K562 (cell line): ENCODE results near the gene RACGAP1. TPM values are rescaled to one million over a fixed set of nuclear protein-coding genes. Genes with fewer than 3 reads are reported as not detected.

Experiments used
- C11orf30 ChIP-seq: fragments of 450-650 bp; IDR thresholded peaks from 2 replicates; pipeline ENCODE4 v1.6.1; 2016; ENCODE audit warnings: low read depth, mild to moderate bottlenecking
- CBX5 ChIP-seq: IDR thresholded peaks from 2 replicates; pipeline ENCODE4 v1.6.1; 2014; ENCODE audit warnings: low read depth, borderline replicate concordance
- CHD1 ChIP-seq: fragments of 200-600 bp; sonication (generic); IDR thresholded peaks from one replicate; pipeline ENCODE4 v1.6.1; 2012; ENCODE audit warnings: mild to moderate bottlenecking, moderate library complexity, low read length, inconsistent platforms
- JUND ChIP-seq, 2 experiments: IDR thresholded peaks; 2 replicates in 1 of 2; 3 replicates in 1 of 2; pipeline ENCODE4 v1.6.1; 2011; ENCODE audit warnings: borderline replicate concordance in 2 of 2, low read depth in 2 of 2, low read length in 2 of 2, improper control_type of control experiment in 1 of 2, missing biosample characterization in 1 of 2, missing genetic modification characterization in 1 of 2, missing genetic modification reagents in 1 of 2
- OTX1 ChIP-seq: fragments of 450-650 bp; formaldehyde crosslinking; IDR thresholded peaks from 2 replicates; pipeline ENCODE4 v1.4.0; 2022; ENCODE audit warnings: mild to moderate bottlenecking
- PBX2 ChIP-seq, 2 experiments: IDR thresholded peaks in 1 of 2; conservative IDR thresholded peaks in 1 of 2; 2 replicates each; pipeline ENCODE4 v1.6.1; 2016; ENCODE audit warnings: low read depth in 2 of 2, mild to moderate bottlenecking in 1 of 2, missing compliant biosample characterization in 1 of 2, missing genetic modification characterization in 1 of 2, moderate library complexity in 1 of 2
- PPARD ChIP-seq: fragments of 250-450 bp; sonication (Bioruptor Pico); IDR thresholded peaks from 2 replicates; pipeline ENCODE4 v1.8.0; 2022; ENCODE audit warnings: inconsistent platforms, mild to moderate bottlenecking, moderate library complexity
- PRDM10 ChIP-seq: fragments of 450-650 bp; IDR thresholded peaks from 2 replicates; pipeline ENCODE4 v1.6.1; 2018; ENCODE audit not compliant: partially characterized antibody
- SRSF3 ChIP-seq: fragments of 200-400 bp; formaldehyde crosslinking; IDR thresholded peaks from 2 replicates; pipeline ENCODE4 v1.6.1; 2016; ENCODE audit warnings: mild to moderate bottlenecking, low read length, moderate library complexity; ENCODE audit not compliant: insufficient read depth
- TAF1 ChIP-seq: IDR thresholded peaks from 2 replicates; pipeline ENCODE4 v1.6.1; 2011; ENCODE audit warnings: mild to moderate bottlenecking, low read length, moderate library complexity; ENCODE audit not compliant: insufficient read depth, control insufficient read depth, severe bottlenecking; ENCODE audit errors: extremely low read depth
- TRIM25 ChIP-seq: fragments of 450-650 bp; IDR thresholded peaks from 2 replicates; pipeline ENCODE4 v1.7.0; 2016; ENCODE audit warnings: borderline replicate concordance
- ZBTB1 ChIP-seq: sonication (generic); formaldehyde crosslinking; IDR thresholded peaks from 2 replicates; pipeline ENCODE4 v1.8.1; 2023; ENCODE audit warnings: missing genetic modification reagents, low read depth, mild to moderate bottlenecking, borderline replicate concordance
- ZFX ChIP-seq: sonication (generic); formaldehyde crosslinking; IDR thresholded peaks from 2 replicates; pipeline ENCODE4 v1.8.0; 2022; ENCODE audit warnings: mild to moderate bottlenecking, missing genetic modification reagents, moderate library complexity
- ZNF224 ChIP-seq: sonication (generic); formaldehyde crosslinking; IDR thresholded peaks from 2 replicates; pipeline ENCODE4 v1.8.0; 2022; ENCODE audit warnings: mild to moderate bottlenecking, missing genetic modification reagents
- ZNF699 ChIP-seq: fragments of 250-450 bp; sonication (Bioruptor Pico); IDR thresholded peaks from 2 replicates; pipeline ENCODE4 v1.8.0; 2021; ENCODE audit warnings: mild to moderate bottlenecking, moderate library complexity; ENCODE audit not compliant: insufficient replicate concordance
- polyA plus RNA-seq, 8 experiments: library from polyadenylated mRNA; depleted of rRNA in 4 of 8; stranded (reverse) in 5 of 8; unstranded in 3 of 8; fragments of >200 nt; fragmentation: Nextera tagmentation in 2 of 8; fragmentation: Illumina TruSeq in 1 of 8; extraction: Ambion mirVana in 2 of 8; extraction: Trizol in 1 of 8; gene quantifications; 2 replicates each; pipeline versions ENCODE4 v1.2.1 to v1.2.3, GENCODE V29; 2011 to 2014; ENCODE audit warnings: inconsistent platforms in 1 of 8, missing spikeins in 1 of 8
- total RNA-seq, 7 experiments: library from RNA; depleted of rRNA in 6 of 7; stranded (reverse); fragments of >200 nt in 6 of 7; fragmentation: Illumina TruSeq in 2 of 7; extraction: Trizol in 2 of 7; gene quantifications; 2 replicates each; pipeline versions ENCODE4 v1.2.1 to v1.2.3, GENCODE V29; 2011 to 2021; ENCODE audit warnings: low replicate concordance in 1 of 7

Gene RACGAP1
- total and polyA plus RNA-seq, 9 of the 15 experiments (the other 6 are each of a cell fraction or from before 2014, with no cell fraction given) = 56.4 to 92.9 (median 71.8) TPM

GRCh38 chr12:50050410-50051098, 25.3 kb upstream of the RACGAP1 start (continued):
- no peak for TF ChIP-seq ZNF699 (CRISPR knock-in tag)
- TF ChIP-seq ZFX = peak; percentile 56
- 0 out of 2 replicates have a peak, but pooled peaks have one; percentile 3 for TF ChIP-seq OTX1 (CRISPR knock-in tag)
- no peak for TF ChIP-seq CBX5
- TF ChIP-seq TAF1 = peak; percentile 79
- TF ChIP-seq ZBTB1 (CRISPR knock-in tag) = no peak
- peak; percentile 56; the same call in 1 of the 2 replicates for TF ChIP-seq JUND (IDR thresholded peaks at IDR 0.05; ENCODE audit: borderline replicate concordance, low read depth, low read length)
- peak; percentile 39; the same call in 1 of the 3 replicates for TF ChIP-seq JUND (tag; IDR thresholded peaks at IDR 0.05; ENCODE audit: borderline replicate concordance, low read depth, low read length)
- no peak for TF ChIP-seq PBX2 (CRISPR knock-in tag; IDR thresholded peaks at IDR 0.05; ENCODE audit: low read depth)
- peak; percentile 54; the same call in 1 of the 2 replicates for TF ChIP-seq PBX2 (tag; conservative IDR thresholded peaks at IDR 0.05; ENCODE audit: low read depth)
- no peak for TF ChIP-seq SRSF3
- TF ChIP-seq PRDM10 = peak; percentile 16
- TF ChIP-seq PPARD (CRISPR knock-in tag) = no peak
- no peak for TF ChIP-seq TRIM25
- no peak for TF ChIP-seq CHD1
- TF ChIP-seq ZNF224 (CRISPR knock-in tag) = no peak
- TF ChIP-seq C11orf30 = no peak
